GM15510 (cell line): Measurements from ENCODE around the gene KRT26.

ENCODE experiments used
- POLR2A ChIP-seq: IDR thresholded peaks from 3 replicates; pipeline ENCODE4 v1.6.1; 2011; ENCODE audit warnings: borderline replicate concordance; ENCODE audit not compliant: insufficient read length; ENCODE audit errors: extremely low read depth

KRT26 gene

DNA sequence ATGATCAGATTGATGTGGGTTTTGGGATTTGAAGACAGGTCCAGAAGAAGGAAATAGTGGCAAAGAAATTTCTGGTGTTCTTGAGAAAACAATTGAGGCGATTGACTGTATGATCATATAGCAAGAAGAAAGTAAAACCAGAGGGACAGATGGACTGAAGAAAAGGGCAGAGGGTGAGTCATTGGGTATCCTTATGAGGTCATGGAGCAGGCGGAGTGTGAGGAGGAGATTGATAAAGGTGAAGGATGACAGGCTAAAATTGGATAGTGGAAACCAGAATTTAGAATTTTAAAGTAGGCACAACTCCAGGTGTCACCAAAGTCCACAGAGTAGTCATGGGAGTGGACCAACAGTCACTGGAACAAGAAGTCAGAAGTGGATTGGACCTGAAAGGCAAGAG, 29.2 kb upstream of the KRT26 start:
- no peak for TF ChIP-seq POLR2A

DNA sequence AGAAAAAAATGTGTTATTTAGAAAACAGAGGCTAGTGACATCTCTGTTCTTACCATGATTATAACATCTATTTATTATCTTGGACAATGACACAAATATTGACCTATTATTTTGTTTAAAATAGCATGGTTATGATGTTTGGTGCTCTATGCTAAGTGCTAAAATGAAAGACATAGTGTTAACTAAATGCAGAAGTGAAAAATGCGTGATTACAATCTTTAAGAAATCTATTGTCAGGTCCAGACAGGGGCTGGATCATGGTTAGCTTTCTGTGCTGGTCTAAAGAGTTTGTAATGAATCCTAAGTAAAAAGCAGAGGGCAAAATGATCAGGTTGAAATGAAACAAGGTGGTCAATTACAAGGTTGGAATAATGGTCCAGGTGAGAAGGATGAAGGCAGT, 28.4 kb upstream of the KRT26 start:
- no peak for TF ChIP-seq POLR2A

DNA sequence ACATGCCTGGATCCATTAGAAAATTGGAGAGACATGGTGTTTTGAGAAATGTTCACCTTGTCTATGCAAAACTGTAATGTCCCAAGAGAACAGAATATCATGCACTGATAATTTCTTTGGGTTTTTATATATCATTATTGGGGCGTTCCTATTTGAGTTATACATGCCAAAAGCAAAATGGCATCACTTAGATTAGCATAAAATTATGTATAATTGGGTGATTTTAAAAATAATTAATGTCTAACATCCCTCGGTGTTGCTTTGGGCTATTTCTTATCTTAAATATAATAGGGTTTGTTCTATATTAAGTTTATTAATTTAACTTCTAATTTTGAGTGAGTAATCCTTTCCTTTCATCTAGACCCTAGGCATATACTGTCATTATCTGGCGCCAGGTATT, 27.9 kb upstream of the KRT26 start, which contains the start of gene KRT28:
Gene KRT28 (minus strand): TSS at position 101 of the 400 bp plus-strand sequence. CDS start 66 bp downstream, at position 35.
- no peak for TF ChIP-seq POLR2A

DNA sequence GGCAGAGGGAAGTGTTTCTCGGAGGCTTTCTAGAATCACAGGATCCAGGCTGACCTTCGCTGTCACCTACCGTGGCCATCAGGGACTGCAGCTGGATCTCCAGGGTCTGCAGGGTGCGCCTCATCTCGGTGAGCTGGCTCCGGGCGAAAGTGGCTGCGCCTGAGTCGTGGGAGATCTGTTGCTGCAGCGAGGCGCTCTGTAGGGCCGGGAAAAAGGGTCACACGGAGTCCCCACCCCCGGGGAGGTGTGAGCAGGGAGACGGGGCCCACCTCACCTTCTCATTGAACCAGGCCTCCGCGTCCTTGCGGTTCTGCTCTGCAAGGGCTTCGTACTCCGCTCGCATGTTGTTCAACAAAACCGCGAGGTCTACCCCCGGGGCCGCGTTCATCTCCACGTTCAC, 24.8 kb upstream of the KRT26 start:
- no peak for TF ChIP-seq POLR2A

DNA sequence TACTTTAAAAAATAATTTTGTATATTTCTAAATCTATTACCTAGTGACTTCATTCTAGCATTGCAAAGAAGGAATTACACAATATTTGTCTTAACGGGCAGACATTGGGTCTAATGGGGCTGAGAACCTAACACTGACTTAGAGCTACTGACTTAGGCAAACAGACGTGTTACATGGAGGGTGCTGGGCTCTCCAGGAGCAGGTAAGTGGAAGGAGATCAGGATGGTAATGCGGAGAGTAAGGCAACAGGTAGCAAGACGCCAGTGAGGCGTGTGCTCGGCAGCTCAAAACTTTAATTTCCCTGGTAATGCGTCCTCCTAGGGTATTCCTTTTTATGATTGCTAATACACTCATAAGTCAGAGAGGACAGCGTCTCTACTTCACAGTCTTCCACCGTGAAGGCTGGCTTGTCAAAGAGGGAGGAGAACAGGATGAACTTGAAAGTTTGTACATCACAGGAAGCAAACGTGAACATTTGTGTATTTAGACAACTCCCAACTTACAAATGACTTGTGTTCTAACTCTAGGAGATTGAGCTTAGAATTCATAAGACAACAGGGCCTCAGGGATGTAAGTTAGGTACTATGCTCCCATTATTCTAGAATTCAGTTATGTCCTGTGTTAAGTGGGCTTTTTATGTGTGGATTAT, 23.1 kb upstream of the KRT26 start:
- TF ChIP-seq POLR2A = no peak

DNA sequence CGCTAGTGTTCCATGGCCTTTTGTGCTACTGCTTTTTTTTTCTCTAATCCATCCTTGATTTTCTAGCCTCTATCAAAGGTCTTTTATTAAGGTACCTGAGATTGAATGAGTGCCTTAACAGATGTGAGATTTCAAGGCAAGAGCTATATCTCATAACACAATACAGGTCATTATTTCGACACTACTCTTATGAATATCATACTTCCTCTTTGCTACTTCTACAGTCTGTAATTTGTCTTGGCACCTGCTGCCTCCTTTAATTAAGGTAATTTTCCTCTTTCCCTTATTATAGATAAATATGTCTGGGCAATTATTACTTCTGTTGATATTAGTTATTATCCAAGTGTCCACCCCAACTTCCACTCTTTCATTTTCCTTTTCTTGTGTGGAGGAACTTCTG, 22.5 kb upstream of the KRT26 start:
- TF ChIP-seq POLR2A = no peak

DNA sequence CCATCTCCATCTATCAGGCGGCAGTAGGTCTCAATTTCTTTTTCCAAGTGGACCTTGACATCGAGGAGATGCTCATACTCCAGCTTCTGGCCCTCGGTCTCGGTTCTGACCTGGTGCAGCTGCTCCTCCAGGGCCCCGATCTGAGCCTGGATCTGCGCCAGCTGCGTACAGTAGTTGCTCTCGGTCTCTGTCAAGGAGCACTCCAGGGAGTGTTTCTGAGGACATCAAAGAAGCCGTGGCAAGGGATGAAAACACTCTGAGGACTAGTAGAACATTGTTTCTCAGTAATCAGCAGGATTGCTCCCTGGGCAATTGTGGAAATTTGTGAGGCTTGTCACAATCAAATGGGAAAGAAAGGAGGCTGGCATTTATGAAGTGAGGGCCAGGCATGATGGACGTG, 21.8 kb upstream of the KRT26 start:
- no peak for TF ChIP-seq POLR2A

DNA sequence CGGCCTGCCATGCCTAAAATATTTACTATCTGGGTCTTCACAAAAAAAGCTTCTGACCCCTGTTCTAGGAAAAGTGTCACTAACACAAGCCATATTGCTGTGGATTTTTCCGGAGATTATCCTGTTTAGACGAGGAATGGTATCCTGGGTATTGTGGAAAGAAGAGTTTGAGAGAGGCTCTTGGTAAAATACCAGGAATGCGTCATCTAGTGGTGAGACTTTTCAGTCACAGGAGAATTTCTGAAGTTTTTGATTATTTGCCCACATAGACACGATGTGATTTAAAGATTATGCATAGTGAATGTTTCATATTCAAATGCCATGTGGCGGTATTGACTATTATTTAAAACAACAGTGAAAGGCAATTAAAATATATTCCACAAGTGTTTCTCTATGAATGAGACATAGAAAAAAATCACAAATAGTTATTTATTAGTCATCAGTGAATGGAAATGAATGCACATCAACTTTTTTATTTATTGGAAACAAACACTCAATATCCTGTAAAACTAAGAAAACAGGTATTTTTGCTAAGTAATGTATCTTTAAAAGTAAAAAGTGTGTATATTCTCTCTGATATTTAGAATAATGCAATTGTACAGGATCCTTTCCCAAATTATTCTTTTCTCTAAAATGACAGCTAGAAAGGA, 19.9 kb upstream of the KRT26 start:
- TF ChIP-seq POLR2A = no peak

DNA sequence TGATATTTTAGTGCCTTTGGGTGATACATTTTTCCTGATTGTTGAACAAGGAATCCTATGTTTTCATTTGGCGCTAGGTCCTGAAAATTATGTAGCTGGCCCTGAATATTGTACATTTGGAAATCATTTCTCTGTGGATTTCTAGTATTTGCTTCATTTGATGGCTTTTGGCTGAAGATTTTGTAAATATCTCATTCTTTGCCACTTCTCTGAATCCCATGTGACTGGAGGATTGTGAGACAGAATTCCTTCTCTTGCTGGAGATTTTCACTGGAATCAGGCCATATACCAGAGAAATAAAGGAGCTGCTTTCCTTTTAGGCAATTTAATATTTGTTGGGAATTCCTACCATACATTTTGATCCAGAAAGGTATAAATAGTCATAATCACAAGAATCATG, 19.1 kb upstream of the KRT26 start:
- TF ChIP-seq POLR2A = no peak

DNA sequence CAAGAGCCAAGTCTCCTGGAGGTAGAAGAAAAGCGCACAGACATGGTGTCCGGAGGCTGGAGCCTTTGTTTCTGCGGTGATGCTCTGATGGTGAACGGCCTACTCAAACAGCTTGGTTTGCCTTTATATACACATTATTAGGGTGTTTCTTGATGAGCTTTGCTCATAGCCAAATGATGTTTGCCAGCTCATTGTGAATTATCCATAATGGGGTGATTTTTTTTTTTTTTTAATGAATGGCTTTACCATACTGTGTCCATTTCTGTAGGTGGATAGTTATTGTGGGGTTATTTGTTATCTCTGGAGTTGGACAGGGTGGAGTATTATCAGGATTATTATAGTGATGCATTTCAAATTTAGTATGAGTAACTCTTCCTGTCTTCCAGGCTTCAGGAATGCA, 10.4 kb upstream of the KRT26 start, which contains the start of gene KRT27:
Gene KRT27 (minus strand): TSS at position 101 of the 400 bp plus-strand sequence. CDS start 57 bp downstream, at position 44.
- no peak for TF ChIP-seq POLR2A

DNA sequence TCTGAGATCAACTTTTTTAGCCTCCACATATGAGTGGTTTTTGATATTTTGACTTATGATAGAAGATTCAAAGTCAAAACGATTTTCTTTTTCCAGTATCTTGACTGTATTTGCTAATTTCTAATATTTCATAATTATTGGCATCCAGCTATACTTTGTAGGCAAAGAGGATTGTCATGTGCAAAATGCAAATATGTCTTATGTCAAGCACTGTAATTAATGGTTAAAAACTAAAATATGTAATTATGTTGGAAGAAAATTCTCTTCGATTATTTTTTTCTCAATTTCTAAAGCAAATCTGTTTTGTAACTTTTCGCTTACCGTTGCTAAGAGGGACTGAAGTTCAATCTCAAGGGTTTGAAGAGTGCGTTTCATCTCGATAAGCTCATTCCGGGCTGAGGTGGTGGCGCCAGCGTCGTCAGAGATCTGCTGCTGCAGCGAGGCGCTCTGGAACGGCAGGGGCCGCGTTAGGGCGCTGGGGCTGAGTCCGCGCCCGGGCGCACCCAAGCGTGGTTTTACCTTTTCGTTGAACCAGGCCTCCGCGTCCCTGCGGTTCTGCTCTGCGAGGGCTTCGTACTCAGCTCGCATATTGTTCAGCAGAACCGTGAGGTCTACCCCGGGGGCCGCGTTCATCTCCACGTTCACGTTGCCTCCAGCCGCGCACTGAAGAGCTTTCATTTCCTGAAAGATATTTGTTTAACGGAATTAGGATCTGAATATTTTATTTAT, 7.3 kb upstream of the KRT26 start:
- TF ChIP-seq POLR2A = no peak

DNA sequence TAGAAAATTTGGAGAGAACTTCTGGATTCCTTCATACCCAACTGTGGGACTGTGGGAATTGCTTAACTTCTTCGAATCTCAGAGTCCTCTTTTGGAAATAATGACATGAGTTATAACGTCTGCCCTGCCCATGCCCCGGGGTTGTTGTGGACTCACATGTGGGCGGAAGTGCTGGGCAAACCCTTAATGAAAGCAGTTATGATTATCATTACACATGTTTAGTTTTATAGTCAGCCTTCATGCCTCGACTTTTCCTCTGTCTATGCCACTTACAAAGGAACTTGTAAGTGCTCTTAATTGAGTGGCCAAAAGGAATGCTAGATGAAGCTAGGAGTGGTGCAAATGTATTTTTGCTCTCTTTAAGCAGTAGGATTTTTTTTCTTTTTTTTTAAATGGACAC, 6.5 kb upstream of the KRT26 start:
- no peak for TF ChIP-seq POLR2A

DNA sequence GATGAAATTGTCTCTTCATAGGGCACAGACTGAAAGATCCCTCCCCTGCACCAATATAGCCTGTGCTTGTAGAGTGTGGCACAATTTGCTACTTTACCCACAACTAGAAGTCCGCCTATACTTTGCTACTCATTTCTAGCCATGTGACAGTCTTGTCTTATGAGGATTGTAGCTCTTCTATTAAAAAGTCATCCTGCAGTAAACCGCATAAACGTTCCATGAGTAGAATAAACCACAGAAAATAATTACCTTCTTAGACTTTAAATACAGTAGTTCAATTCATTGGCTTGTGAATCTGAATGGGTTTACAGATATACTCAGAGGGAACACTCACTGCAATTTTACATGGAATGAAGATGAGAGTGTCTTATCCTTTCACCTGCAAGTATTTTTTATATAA, 6.0 kb upstream of the KRT26 start:
- TF ChIP-seq POLR2A = no peak

DNA sequence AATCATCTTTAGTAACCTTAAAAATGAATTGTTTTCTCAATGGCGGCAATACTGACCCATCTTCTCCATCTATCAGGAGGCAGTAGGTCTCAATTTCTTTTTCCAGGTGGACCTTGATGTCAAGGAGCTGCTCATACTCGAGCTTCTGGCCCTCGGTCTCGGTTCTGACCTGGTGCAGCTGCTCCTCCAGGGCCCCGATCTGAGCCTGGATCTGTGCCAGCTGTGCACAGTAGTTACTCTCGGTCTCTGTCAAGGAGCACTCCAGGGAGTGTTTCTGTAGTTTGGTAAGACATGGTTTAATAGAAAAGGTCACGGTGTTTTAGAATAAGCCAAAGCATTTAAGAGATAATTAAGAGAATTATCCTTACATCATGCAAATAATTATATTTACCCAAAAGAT, 5.5 kb upstream of the KRT26 start:
- TF ChIP-seq POLR2A = no peak

DNA sequence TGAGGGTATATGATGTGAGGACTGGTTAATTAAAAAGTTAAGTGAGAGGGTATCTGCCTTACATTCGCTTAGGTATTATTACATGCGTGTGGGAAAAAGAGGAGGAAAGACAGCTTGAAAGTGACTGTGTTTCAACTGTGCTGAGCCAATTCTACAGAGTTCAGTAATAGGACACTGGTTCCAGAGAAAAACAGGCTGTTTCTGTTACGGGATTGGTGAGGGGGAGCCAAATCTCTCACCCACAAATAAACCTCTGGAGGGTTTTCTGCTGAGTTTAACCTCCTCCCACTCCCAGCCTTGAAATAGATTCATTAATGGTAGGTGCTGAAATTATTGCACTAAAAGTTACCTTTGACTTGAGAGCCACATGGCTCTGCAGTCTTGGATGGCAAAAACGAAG, 3.9 kb upstream of the KRT26 start:
- TF ChIP-seq POLR2A = no peak

DNA sequence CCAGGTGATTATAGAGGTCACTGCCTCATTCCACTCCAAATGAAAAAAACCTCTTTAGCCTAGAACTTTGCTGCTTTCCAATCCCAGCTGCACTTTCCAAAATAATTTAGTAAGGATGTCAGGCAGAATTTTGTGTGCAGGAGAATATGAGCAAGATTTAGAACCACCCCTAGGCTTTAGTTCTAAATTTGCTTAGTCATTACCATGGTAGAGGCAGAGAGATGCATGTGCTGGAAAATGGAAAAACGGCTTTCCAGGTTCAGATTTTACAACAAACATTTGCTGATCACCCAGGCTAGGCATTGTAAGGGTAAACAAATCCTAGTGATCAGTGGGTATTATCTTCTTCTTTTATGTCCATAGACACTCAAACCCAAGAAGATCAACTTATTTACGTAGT, 6.3 kb downstream of the KRT26 start:
- no peak for TF ChIP-seq POLR2A
